Inflammatory macrophage (primary cell): ENCODE data around the gene KIAA1328.

Source experiments
- DNase-seq, 2 donors: peaks; one replicate each; pipeline ENCODE4 v3.0.0-alpha.2; 2020 to 2022

KIAA1328 gene

GRCh38 chr18:37222999-37223378, 394.1 kb downstream of the KIAA1328 start:
- DNase-seq: no peak

- DNase-seq: no peak
Measured at GRCh38 chr18:37225279-37225678, 396.4 kb downstream of the KIAA1328 start.

- no peak for DNase-seq
Measured at GRCh38 chr18:37230768-37231167, 401.8 kb downstream of the KIAA1328 start.

GRCh38 chr18:37231251-37231650, 402.3 kb downstream of the KIAA1328 start:
- no peak for DNase-seq

GRCh38 chr18:37235583-37235982, 406.7 kb downstream of the KIAA1328 start:
- no peak for DNase-seq

- peak in 1 of 2 donors; percentile 46 for DNase-seq
Measured at GRCh38 chr18:37238282-37239108, 409.6 kb downstream of the KIAA1328 start.

- no peak for DNase-seq
Measured at GRCh38 chr18:37242091-37242490, 413.2 kb downstream of the KIAA1328 start.

GRCh38 chr18:37242826-37243560, 414.1 kb downstream of the KIAA1328 start:
- DNase-seq: no peak

- DNase-seq: no peak
Measured at GRCh38 chr18:37243741-37244140, 414.8 kb downstream of the KIAA1328 start.

- DNase-seq: no peak
Measured at GRCh38 chr18:37244618-37245017, 415.7 kb downstream of the KIAA1328 start.

- DNase-seq: no peak
Measured at GRCh38 chr18:37246779-37247340, 417.9 kb downstream of the KIAA1328 start.

- DNase-seq: no peak
Measured at GRCh38 chr18:37247497-37248161, 418.7 kb downstream of the KIAA1328 start.

- no peak for DNase-seq
Measured at GRCh38 chr18:37248281-37248680, 419.4 kb downstream of the KIAA1328 start.

GRCh38 chr18:37249171-37249886, 420.4 kb downstream of the KIAA1328 start:
- no peak for DNase-seq

GRCh38 chr18:37249895-37250618, 421.1 kb downstream of the KIAA1328 start:
- DNase-seq: no peak

GRCh38 chr18:37251679-37252078, 422.8 kb downstream of the KIAA1328 start:
- DNase-seq: no peak

- DNase-seq: no peak
Measured at GRCh38 chr18:37252342-37252741, 423.4 kb downstream of the KIAA1328 start.

- no peak for DNase-seq
Measured at GRCh38 chr18:37252854-37253393, 424.0 kb downstream of the KIAA1328 start.

GRCh38 chr18:37253394-37254235, 424.7 kb downstream of the KIAA1328 start:
- DNase-seq: no peak

- no peak for DNase-seq
Measured at GRCh38 chr18:37254236-37254754, 425.4 kb downstream of the KIAA1328 start.
